Stimulated activated CD8-positive, alpha-beta memory T cell treated with anti-CD3 and anti-CD28 coated beads, Interleukin-15, amount 100 ng/mL, for 4 hours (primary cell): ENCODE results near the gene GRM2.

Experiments
- DNase-seq, 2 donors: peaks; one replicate each; pipeline ENCODE4 v3.0.0-alpha.2; 2020; ENCODE audit warnings: low read depth in 2 of 2

The GRM2 gene

GRCh38 chr3:51705276-51706020 is 1.4 kb upstream of the GRM2 start:
- DNase-seq, result no peak

- no peak for DNase-seq
Observed at GRCh38 chr3:51706021-51706485, 815 bp upstream of the GRM2 start.

GRCh38 chr3:51708216-51708845 is 1.5 kb downstream of the GRM2 start:
- no peak for DNase-seq

- no peak for DNase-seq
Observed at GRCh38 chr3:51709004-51709420, 2.1 kb downstream of the GRM2 start.

GRCh38 chr3:51709675-51710074 is 2.8 kb downstream of the GRM2 start:
- no peak for DNase-seq

- no peak for DNase-seq
Observed at GRCh38 chr3:51710631-51711351, 3.9 kb downstream of the GRM2 start.

GRCh38 chr3:51711352-51712037 is 4.6 kb downstream of the GRM2 start:
- DNase-seq, result no peak

GRCh38 chr3:51712038-51712420 is 5.2 kb downstream of the GRM2 start:
- DNase-seq, result no peak

GRCh38 chr3:51712511-51712931 is 5.7 kb downstream of the GRM2 start:
- no peak for DNase-seq

GRCh38 chr3:51712963-51713362 is 6.1 kb downstream of the GRM2 start:
- DNase-seq, result no peak

- DNase-seq, result no peak
Observed at GRCh38 chr3:51715231-51715976, 8.5 kb downstream of the GRM2 start.

- no peak for DNase-seq
Observed at GRCh38 chr3:51715977-51716294, 9.1 kb downstream of the GRM2 start.

- DNase-seq, result no peak
Observed at GRCh38 chr3:51716805-51717204, 9.9 kb downstream of the GRM2 start.

GRCh38 chr3:51717446-51717845 is 10.6 kb downstream of the GRM2 start:
- no peak for DNase-seq

- DNase-seq, result no peak
Observed at GRCh38 chr3:51717947-51718346, 11.1 kb downstream of the GRM2 start.

GRCh38 chr3:51718547-51719409 is 11.9 kb downstream of the GRM2 start:
- DNase-seq, result no peak

- DNase-seq, result no peak
Observed at GRCh38 chr3:51719410-51720025, 12.7 kb downstream of the GRM2 start.

GRCh38 chr3:51720292-51721061 is 13.6 kb downstream of the GRM2 start:
- DNase-seq, result no peak

- no peak for DNase-seq
Observed at GRCh38 chr3:51721062-51721745, 14.3 kb downstream of the GRM2 start.
